GM19372 (cell line): ENCODE measurements around the gene CCSER2.
"Not testable (repeated sequence)": the region's sequence is repeated elsewhere in the genome, so short reads cannot be mapped to it uniquely, and the experiment has no call there.

Experiments used
- ATAC-seq: cut with Tn5 transposase; IDR thresholded peaks from one replicate; pipeline ENCODE4 v1.9.1; 2021; ENCODE audit warnings: mild to moderate bottlenecking, low read depth, moderate library complexity; ENCODE audit not compliant: unreplicated experiment

Gene CCSER2

GRCh38 chr10:84390364-84390763 is 62.0 kb downstream of the CCSER2 start:
- no peak for ATAC-seq

DNA sequence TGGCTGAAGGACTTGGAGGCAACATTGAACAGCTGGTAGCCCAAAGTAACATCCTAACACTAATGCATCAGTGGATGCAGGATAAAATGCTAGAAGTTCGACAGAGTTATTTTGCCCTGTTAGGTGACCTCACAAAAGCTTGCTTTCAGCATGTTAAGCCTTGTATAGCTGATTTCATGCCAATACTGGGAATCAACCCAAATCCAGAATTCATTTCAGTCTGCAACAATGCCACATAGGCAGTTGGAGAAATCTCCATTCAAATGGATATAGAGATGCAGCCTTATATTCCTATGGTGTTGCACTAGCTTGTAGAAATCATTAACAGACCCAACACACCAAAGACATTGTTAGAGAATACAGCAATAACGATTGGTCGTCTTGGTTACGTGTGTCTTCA is 62.9 kb downstream of the CCSER2 start:
- no peak for ATAC-seq

GRCh38 chr10:84392181-84392580 is 63.8 kb downstream of the CCSER2 start:
- ATAC-seq, result no peak

- no peak for ATAC-seq
Measured at GRCh38 chr10:84395581-84395980, 67.2 kb downstream of the CCSER2 start.

- no peak for ATAC-seq
Measured at GRCh38 chr10:84397735-84398144, 69.4 kb downstream of the CCSER2 start.

DNA sequence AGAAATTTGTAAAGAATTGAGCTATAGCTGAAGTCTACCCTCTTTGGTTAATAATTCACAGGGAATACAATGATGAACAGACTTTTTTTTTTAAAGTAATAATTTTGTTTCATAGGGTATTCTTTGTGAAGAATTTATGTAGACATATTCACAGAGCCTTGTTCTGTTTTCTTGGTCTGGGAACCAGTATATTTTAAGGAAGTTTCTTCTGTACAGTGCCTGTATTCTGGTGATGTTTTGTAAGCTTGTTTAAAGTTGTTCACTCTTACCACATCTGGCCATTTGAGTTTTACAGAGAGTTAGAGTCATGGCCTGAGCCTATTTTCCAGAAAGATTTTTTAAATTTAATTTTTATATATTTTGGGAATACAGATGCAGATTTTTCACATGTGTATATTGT is 70.3 kb downstream of the CCSER2 start:
- no peak for ATAC-seq

DNA sequence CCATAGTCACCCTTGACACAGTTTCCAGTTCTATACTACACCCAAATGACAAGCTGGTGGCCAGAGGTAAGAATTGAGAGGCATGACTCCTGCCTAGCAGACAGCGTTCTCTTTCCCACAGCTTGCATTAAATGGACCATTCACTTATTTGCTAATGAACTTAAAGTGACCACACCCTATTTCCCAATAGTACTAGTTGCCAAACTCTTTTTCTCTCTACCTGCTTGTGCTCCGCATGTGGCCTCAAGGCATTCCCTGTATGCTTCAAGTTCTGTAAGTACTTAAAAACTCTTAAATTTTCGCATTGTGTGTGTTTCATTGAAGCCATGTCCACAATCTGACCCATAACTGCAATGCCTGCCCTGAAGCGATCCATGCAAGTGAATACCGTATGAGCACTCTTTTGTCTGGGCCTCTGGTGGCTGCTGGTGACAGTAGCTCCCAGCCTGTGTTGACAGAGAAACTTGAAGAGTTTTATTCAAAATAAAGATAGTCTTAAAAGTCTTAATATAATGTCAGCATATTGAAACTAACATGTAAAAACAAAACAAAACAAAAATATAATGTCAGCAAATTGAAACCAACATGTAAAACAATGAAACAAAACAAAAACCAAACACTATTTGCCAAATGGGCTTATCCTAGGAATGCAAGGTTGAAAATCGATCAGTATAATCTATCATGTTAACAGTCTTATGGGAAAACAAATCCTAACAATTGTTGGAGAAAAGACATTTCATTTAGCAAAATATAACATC is 73.6 kb downstream of the CCSER2 start:
- no peak for ATAC-seq

DNA sequence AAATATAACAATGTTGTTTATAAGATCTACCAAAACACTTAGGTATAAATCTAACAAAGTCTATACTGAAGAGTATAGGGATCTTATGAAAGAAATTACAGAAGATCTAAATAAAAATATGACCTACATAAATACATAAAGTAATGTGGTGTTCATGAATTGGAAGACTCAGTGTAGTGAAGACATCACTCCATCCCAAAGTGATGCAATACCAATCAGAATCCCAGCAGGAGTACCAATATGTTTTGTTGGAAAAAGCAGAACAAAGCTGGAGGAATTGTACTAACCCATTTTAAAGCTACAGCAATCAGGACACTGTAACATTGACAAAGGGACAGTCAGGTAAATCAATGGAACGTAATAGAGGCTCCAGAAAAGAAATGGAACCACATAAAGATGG is 76.4 kb downstream of the CCSER2 start:
- no peak for ATAC-seq

DNA sequence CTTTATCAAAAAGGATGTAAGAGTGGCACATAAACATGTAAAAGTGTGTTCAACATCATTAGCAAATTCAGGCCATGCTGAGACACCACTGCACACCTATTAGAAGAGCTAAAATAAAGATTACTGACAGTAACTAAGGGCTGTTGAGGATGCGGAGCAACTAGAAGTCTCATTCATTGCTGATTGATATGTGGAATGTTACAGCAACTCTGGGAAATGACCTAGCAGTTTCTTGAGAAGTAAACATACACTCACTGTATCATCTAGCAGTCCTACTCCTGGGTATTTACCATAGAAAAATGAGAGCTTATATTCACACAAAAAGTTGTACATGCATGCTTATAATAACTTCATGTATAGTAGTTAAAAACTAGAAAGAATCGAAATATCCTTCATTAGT is 77.3 kb downstream of the CCSER2 start:
- ATAC-seq, result no peak

DNA sequence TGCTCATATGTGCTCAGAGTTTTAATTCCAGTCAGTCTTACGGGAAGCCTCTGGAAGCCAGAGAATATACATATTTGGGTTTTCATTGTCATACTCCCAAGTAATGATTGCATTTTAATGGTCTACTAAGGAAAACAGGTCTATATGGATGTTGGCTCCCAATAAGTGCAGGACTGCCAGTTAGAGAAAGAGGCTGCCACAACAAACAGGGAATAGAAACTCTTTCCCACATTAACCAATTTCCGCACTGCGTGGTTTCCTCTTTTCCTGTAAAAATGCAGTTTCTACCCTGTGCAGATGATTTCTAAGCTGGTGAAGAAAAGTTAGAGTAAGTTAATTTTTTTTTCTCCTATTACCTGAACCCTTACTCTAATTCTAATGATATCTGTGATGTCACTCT is 78.2 kb downstream of the CCSER2 start:
- no peak for ATAC-seq

GRCh38 chr10:84407388-84408049 is 79.1 kb downstream of the CCSER2 start:
- ATAC-seq, result no peak

DNA sequence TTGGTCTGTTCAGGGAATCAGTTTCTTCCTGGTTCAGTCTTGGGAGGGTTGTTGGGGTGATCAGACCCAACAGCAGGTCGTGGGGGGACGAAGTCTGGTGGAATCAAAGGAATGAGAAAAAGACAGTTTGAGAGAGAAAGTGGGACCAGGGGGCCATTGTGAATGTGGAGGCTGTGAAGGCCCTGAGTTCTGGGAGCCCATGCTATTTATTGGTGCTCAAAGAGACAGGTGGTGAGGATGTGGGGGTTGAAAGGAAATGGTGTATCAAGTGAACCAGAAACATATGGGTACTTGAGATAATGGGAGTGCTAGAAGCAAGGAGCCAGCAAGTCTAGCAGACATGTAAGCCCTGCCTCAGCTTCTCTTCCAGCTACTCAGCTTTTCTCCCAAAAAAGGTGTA is 84.1 kb downstream of the CCSER2 start:
- ATAC-seq, result no peak

DNA sequence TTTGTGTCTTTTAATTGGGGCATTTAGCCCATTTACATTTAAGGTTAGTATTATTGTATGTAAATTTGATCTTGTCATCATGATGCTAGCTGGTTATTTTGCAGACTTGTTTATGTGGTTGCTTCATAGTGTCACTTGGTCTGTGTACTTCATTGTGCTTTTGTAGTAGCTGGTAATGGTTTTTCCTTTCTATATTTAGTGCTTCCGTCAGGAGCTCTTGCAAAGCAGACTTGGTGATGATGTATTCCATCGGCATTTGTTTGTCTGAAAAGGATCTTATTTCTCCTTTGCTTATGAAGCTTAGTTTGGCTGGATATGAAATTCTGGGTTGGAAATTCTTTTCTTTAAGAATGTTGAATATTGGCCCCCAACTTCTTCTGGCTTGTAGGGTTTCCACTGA is 85.7 kb downstream of the CCSER2 start:
- not testable (repeated sequence) for ATAC-seq

DNA sequence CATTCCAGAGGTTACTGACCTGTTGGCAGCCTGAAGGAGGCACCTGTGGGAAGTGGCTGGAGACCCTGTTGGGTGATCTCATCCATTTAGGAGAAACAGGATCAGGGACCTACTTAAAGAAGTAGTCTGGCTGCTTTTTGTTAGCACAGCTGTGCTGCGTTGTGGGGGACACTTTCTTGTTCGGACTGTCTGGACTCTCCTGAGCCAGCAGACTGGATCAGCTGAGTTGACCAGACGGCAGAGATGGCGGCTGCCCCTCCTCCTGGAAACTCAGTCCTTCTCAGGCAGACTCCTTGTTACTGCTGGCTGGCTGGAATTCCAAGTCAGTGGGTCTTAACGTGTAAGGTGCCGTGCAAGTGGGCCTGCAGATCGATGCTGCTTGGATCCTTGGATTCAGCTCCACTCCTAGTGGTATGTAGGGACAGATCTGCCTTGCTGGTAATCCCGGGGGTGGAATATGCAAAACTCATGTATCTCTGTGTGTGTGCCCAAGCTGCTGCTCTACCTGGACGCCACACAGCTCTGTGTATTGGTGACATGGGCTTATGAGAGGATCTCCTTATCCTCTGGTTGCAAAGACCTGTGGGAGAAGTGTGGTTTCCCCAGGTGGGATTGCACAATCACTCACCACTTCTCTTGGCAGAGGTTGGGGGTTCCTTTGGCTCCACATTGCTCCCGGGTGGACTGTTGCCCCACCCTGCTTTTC is 87.3 kb downstream of the CCSER2 start:
- ATAC-seq, result no peak

DNA sequence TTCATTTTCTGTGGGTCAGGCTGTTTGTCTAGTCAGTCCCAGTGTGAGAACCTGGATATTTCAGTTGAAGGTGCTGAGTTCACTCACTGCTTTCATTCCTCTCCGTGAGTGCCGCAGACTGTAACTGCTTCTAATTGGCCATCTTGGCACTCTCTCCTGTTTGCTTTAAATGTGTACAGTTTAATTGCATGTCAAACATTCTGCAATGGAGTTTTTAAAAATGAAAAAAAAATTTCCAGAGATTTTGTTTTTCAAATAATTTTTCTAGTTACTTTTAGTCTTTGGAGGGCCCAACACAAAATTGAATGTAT is 87.8 kb downstream of the CCSER2 start:
- ATAC-seq, result no peak

DNA sequence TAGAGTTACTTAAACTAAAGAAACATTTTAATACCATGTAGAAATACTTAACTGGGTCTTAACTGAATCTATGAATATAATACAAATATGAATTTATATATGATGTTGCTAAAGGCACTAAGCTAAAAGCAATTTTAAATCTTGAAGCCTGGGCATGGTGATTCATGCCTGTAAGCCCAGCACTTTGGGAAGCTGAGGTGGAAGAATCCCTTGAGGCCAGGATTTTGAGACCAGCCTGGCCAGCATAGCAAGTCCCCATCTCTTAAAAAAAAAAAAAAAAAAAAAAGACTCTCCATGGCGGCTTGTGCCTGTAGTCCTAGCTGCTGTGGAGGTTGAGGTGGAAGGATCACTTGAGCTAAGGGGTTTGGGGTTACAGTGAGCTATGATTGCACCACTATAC is 95.3 kb downstream of the CCSER2 start:
- ATAC-seq, result no peak

DNA sequence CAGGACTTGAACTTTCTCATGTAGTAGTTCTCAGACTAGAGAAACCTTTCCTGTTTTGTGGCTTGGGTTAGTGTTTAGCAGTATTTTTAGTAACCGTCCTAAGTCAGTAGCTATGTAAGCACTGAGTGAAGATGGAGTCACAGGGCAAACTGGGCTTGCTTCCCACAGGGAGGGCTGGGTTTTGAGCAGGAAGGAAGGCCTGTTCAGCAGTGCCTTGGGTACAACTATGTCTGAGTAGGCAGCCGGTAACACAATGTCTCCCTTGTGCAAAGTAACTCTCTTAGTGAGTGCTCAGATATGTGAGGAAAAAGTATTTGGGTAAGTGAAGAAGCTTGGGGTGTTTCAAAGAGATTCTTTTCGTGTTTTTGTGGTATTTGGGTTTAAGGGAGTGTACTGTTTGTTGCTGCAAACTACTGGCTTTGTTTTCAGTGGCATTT is 96.4 kb downstream of the CCSER2 start:
- ATAC-seq, result no peak

DNA sequence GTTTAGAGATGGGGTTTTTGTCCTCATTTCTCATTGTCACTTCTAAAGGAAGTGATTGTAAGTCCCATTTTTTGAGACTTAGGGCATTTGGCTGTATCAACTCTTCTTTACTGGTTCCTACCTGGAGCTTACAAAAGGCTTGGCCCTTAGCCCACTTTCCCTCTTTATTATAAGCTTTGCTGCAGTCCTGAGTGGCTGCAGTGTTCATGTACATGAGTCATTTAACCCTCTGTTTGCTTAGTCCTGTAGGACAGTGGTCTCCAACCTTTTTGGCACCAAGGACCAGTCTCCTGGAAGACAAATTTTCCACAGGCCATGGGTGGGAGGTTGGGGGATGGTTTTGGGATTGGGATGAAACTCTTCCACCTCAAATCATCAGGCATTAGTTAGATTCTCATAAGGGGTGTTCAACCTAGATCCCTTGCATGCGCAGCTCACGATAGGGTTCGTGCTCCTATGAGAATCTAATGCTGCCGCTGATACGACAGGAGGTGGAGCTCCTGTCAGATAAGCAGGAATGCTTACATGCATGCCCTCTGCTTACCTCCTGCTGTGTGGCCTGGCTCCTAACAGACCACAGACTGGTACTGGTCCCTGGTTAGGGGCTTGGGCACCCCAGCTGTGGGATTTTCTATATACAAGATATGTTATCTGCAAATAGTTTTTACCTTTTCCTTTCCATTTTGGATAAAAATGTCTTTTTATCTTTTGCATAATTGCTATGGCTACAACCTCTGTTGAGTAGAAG is 99.7 kb downstream of the CCSER2 start:
- ATAC-seq, result no peak

DNA sequence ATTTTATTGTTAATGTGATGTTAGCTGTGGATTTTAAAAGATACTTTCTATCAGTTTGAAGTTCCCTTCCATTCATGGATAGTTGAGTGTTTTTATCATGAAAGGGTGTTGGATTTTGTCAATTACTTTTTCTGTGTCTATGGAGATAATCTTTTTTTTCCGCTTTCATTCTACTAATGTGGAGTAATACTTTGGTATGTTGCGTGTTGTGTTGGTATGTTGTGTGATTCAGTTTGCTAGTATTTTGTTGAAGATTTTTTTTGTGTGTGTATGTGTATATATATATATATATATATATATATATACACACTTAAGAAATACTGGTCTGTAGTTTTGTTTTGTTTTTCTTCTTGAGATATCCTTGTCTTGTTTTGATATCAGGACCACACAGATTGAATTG is 100.3 kb downstream of the CCSER2 start:
- ATAC-seq, result no peak

DNA sequence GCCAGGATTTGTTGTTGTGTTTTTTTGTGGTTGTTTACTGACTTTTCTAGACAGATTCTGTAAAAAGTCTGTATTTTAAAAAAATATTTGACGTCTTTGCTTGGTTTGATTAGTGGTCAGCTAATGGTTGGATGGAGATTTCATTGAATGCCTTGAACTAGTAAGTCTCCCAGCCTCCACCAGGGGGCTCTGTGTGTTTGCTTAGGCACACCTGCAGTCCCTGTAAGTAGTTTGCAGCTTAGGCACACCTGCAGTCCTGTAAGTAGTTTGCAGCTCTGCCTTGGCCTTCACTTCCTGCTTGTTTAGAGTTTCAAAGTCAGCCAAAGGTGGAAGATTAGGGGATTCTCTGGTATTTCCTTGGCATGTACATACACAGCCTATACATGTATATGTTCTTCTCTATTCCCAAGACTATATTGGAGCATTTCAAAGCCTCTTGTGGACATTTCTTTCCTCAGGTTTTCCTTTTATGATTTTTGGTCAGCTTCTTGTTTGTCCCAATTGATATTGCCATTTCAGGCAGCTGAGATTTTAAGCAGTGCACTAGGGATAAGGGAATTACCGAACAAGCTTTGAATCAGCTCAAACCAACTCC is 101.6 kb downstream of the CCSER2 start:
- peak; percentile 99 for ATAC-seq

- no peak for ATAC-seq
Measured at GRCh38 chr10:84432891-84433290, 104.5 kb downstream of the CCSER2 start.
